Osteocyte (in vitro differentiated cells): Measurements from ENCODE around the gene ADPGK. TPM values are rescaled to one million over a fixed set of nuclear protein-coding genes. Genes with fewer than 3 reads are reported as not detected.
A peak's percentile ranks its signal among the peaks of the same experiment; 100 is the strongest.

ENCODE experiments used
- DNase-seq: peaks from one replicate; pipeline ENCODE4 v3.0.0; 2021; ENCODE audit warnings: mixed read lengths; ENCODE audit not compliant: unreplicated experiment; ENCODE audit errors: extremely low spot score
- H3K27ac Mint-ChIP-seq: one replicate; pipeline ENCODE4 v1.8.0; 2021; ENCODE audit warnings: mild to moderate bottlenecking, mixed read lengths; ENCODE audit not compliant: unreplicated experiment
- H3K27me3 Mint-ChIP-seq: one replicate; pipeline ENCODE4 v1.8.0; 2021; ENCODE audit warnings: mixed read lengths; ENCODE audit not compliant: unreplicated experiment
- H3K36me3 Mint-ChIP-seq: one replicate; pipeline ENCODE4 v1.8.0; 2021; ENCODE audit warnings: mixed read lengths; ENCODE audit not compliant: unreplicated experiment
- H3K4me1 Mint-ChIP-seq: one replicate; pipeline ENCODE4 v1.8.0; 2021; ENCODE audit warnings: mixed read lengths; ENCODE audit not compliant: unreplicated experiment
- H3K4me3 Mint-ChIP-seq: one replicate; pipeline ENCODE4 v1.8.0; 2021; ENCODE audit warnings: mild to moderate bottlenecking, moderate library complexity, mixed read lengths; ENCODE audit not compliant: unreplicated experiment
- H3K9me3 Mint-ChIP-seq: one replicate; pipeline ENCODE4 v1.8.0; 2021; ENCODE audit warnings: mixed read lengths; ENCODE audit not compliant: unreplicated experiment
- CTCF ChIP-seq: fragments of 200-600 bp; sonication (generic); IDR thresholded peaks from 2 replicates; pipeline ENCODE4 v1.5.0; 2021; ENCODE audit warnings: antibody characterized with exemption, mild to moderate bottlenecking, moderate library complexity
- total RNA-seq: library from RNA; stranded (reverse); gene quantifications from 2 replicates; pipeline ENCODE4 v1.2.1, GENCODE V29; 2021

Gene ADPGK
- total RNA-seq, 1 donor from 2014 or later: 45.6 TPM

- TF ChIP-seq CTCF: no peak
- Mint-ChIP-seq H3K4me1 (no peaks in the 10 kb centered on the region), H3K27ac (no peak overlapping the region), H3K4me3 (no peak overlapping the region), H3K27me3 (no peaks in the 10 kb centered on the region), H3K9me3 (peaks cover 16% of the 10 kb centered on the region), H3K36me3 (peaks cover 55% of the 10 kb centered on the region)
- DNase-seq: no peak
These were observed 17.5 kb downstream of the ADPGK start for GRCh38 chr15:72766025-72766424.

- no peaks in the 10 kb centered on the region for H3K27me3 Mint-ChIP-seq
- no peaks in the 10 kb centered on the region for H3K4me1 Mint-ChIP-seq
- DNase-seq: no peak
- TF ChIP-seq CTCF: no peak
- no peak overlapping the region for H3K4me3 Mint-ChIP-seq
- peaks cover 55% of the 10 kb centered on the region for H3K36me3 Mint-ChIP-seq
- peaks cover 16% of the 10 kb centered on the region for H3K9me3 Mint-ChIP-seq
- no peak overlapping the region for H3K27ac Mint-ChIP-seq
These were observed 18.9 kb downstream of the ADPGK start for GRCh38 chr15:72764656-72765055.

- Mint-ChIP-seq H3K9me3 (no peaks in the 10 kb centered on the region), H3K36me3 (peaks cover 41% of the 10 kb centered on the region), H3K4me3 (no peak overlapping the region), H3K4me1 (peaks cover 8% of the 10 kb centered on the region), H3K27ac (no peak overlapping the region), H3K27me3 (no peaks in the 10 kb centered on the region)
- DNase-seq: no peak
- TF ChIP-seq CTCF: no peak
These were observed 22.8 kb downstream of the ADPGK start for GRCh38 chr15:72760590-72761260.

GRCh38 chr15:72758182-72758581 is 25.4 kb downstream of the ADPGK start:
- no peak for DNase-seq
- no peaks in the 10 kb centered on the region for H3K9me3 Mint-ChIP-seq
- peaks cover 55% of the 10 kb centered on the region for H3K36me3 Mint-ChIP-seq
- TF ChIP-seq CTCF: no peak
- H3K27ac Mint-ChIP-seq: peak overlapping the region; percentile 33
- no peak overlapping the region for H3K4me3 Mint-ChIP-seq
- H3K4me1 Mint-ChIP-seq: peaks cover 8% of the 10 kb centered on the region
- H3K27me3 Mint-ChIP-seq: no peaks in the 10 kb centered on the region

GRCh38 chr15:72754096-72754495 is 29.5 kb downstream of the ADPGK start:
- Mint-ChIP-seq H3K27me3 (no peaks in the 10 kb centered on the region), H3K36me3 (peaks cover 53% of the 10 kb centered on the region), H3K9me3 (no peaks in the 10 kb centered on the region), H3K4me1 (peaks cover 8% of the 10 kb centered on the region), H3K4me3 (no peak overlapping the region), H3K27ac (no peak overlapping the region)
- no peak for DNase-seq
- TF ChIP-seq CTCF: no peak
